HG02642 (cell line): Measurements from ENCODE around the gene TOM1L1.

ENCODE experiments used
- ATAC-seq: cut with Tn5 transposase; IDR thresholded peaks from one replicate; pipeline ENCODE4 v1.9.1; 2021; ENCODE audit warnings: mild to moderate bottlenecking; ENCODE audit not compliant: unreplicated experiment, poor library complexity

Gene TOM1L1

GRCh38 chr17:54941285-54941684, 40.6 kb downstream of the TOM1L1 start:
- ATAC-seq: no peak

GRCh38 chr17:54944796-54945195, 44.1 kb downstream of the TOM1L1 start:
- ATAC-seq: no peak

DNA sequence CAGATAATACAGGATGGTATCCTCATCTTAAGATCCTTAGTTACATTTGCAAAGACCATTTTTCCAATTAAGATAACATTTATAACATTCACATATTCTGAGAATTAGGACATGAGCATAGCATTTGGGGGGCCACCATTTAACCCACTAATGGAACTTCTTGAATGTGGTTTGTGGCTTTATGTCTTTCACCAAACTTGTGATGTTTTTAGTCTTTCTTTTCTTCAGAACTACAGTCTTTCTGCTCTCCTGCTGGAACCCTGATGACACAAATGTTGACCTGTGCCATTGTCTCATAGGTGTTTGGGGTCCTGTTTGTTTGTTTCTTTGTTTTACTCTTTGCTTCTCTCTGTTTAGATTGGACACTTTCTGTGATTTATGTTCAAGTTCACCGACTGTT, 44.6 kb downstream of the TOM1L1 start:
- no peak for ATAC-seq

DNA sequence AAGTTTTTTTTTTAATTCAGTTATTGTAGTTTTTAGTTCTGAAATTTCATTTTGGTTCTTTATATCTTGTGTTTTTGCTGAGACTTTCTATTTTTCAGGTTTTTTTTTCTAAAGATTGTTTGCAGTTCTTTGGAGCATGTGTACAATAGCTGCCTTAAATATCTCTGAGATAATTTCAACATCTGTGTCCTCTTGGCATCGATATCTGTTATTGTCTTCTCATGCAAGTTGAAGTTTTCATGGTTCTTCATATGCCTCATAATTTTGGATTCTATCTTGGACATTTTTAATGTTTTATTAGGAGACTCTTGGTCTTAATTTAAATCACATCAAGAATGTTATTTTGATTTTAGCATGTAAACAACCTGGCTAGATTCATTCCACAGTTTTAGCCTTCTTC, 45.0 kb downstream of the TOM1L1 start:
- ATAC-seq: no peak

GRCh38 chr17:54947396-54947795, 46.7 kb downstream of the TOM1L1 start:
- ATAC-seq: no peak

DNA sequence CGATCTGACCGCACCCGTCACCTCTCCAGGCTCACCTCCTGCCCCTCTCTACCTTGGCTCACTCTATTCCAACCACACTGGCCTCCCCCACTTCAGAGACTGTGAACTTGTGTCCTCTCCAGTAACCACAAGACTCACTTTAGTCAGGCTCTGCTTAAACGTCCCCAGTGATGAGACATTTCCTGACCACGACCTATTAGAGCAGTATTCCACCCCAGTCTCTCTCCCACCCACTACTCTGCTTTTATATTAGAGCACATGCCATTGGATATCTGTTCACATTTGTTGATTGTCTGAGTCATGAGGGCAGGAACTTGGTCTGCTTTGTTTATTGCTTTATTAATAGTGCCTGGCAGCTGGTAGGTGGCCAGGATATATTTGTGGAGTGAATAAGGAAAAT, 47.7 kb downstream of the TOM1L1 start:
- no peak for ATAC-seq

DNA sequence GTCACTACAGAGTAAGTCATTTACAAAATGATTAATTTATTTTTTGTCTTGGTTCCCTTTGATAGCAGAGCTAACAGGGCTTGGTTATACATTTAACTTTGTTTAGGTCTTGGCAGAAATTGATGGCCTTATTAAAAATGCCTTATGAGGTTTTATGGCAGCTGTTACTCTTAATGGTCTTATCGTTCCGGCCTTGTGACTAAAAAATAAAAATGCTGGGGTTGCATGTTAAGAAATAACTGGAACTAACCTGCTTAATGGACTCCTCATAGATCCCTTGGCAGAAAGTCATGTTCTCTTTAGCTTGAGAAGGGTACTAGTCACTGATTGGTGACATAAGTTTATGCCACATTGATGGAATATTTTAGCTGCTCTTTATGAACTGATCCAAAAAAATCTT, 49.5 kb downstream of the TOM1L1 start:
- ATAC-seq: no peak

DNA sequence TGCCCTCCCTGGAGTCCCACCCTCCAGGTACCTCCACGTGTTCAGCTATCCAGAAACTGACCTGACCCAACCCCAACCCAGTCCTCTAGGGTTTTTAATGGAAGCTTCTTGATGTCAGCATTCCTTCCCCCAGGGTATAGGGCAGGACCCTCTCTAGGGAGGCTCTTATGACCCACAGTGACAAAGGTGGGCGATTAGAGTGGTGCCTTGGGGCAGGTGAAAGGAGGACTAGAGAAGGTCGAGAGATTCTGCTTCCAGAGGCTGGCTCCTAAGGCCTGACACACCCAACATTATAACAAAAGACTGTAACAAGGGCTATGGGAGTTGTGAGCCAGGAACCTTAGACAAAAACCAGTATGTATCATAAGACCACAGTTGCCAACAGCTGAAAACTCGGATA, 50.6 kb downstream of the TOM1L1 start:
- ATAC-seq: no peak

- ATAC-seq: no peak
Measured at GRCh38 chr17:54956791-54957190, 56.1 kb downstream of the TOM1L1 start.

DNA sequence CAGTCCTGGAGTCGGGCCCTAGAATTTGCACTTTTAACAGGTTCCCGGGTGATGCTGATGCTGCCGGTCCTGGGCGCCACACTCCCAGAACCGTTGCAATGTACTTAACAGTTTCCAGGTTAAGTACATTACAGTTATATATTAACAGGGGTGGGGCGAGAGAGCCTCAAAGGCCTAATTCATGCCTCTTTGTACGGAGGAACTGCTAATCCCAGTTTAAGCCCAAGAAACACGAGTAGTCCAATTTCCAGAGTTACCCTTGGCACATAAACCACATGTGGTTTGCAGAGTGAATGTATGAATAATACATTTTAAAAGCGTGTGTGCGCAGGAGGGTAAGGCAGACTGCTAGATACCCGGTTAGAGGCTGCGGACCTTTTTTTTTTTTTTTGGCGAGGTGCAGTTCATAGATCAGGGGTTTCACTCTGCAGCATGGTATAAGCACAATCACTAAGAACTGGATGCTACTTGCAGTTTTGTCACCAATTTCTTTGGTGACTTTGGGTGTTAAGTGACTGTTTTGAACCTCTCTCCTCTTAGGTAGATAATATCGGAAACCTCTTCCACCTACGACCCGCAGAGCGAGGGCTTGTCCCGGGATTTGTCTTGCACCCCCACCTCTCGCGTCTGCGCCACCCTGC, 67.1 kb downstream of the TOM1L1 start:
- peak; percentile 20 for ATAC-seq

- ATAC-seq: peak; percentile 94
Measured at GRCh38 chr17:54968262-54968987, 67.8 kb downstream of the TOM1L1 start, which contains the start of the genes COX11 and STXBP4. Gene COX11, minus strand, starts transcription at chr17:54968654. Its CDS starts 8 bp downstream, at chr17:54968646. Gene STXBP4, plus strand, starts transcription at chr17:54968765. Its CDS starts 17,455 bp downstream, at chr17:54986220.

DNA sequence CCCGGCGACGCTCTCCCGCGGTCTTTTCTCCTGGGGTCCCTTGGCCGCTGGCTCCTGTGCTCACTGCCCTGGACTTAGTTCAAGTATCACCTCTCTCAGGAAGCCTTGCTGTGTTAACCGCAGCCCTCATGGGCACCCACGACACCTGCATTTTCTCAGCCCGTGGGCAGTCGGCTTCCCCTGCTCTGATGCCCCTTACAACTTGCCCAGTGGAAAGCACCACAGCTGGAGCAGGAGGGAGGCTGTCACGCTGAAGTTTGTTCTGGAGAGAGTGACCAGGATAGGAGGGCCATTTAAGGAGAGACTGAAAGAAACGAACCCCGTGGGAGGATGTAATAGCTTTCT, 68.3 kb downstream of the TOM1L1 start:
- peak; percentile 38 for ATAC-seq

GRCh38 chr17:54969658-54970572, 69.3 kb downstream of the TOM1L1 start:
- no peak for ATAC-seq

GRCh38 chr17:54971147-54971546, 70.5 kb downstream of the TOM1L1 start:
- no peak for ATAC-seq

DNA sequence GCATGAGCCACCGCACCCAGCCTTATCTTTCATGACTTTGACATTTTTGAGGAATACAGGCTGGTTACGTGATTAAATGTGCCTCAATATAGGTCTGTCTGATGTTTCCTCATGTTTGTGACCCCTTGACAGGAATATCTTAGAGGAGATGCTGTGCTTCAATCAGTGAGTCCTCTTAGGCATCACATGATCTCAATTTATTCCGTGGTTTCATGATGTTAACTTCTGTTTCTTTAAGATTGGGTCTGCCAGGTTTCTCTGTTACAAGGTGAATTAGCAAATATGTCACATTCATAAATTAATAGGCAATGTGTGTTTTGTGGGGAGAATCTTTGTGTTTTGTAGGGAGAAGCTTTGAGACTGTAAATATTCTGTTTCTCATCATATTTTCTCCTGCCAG, 71.2 kb downstream of the TOM1L1 start:
- no peak for ATAC-seq

DNA sequence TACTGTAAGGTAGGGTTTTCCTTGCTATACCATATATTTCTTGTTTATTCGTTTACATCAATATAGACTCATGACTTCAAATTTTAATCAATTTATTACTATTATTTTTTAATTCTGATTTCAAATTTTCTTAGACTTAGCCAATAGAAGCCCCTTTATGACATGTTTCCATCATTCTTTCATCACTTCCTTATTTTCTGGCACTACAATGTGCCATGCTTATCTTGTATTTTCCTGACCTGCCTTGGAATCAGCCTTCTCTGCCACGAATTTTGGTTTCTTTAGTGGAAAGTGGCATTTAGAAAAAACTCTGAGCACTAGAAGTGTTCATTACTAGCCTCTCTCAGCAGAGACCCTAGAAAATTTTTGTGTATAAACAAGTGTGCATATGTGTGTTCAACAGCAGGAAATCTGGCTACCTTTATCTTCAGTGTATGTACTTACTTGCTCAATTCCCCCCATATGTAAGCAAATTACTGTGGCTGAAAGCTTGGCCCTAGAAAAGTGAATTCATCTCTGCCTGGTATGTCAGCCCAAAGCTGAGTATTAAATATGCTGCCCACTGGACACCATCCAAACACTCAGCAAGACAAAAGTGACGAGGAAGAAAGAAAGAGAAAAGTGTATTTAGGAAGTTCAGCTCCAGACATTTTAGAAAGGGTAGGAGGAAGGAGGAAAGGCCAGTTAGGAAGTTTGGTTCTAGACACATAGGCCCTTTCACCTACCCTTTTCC, 71.9 kb downstream of the TOM1L1 start:
- no peak for ATAC-seq

GRCh38 chr17:54974759-54975158, 74.1 kb downstream of the TOM1L1 start:
- no peak for ATAC-seq

GRCh38 chr17:54976316-54976715, 75.7 kb downstream of the TOM1L1 start:
- no peak for ATAC-seq

- ATAC-seq: no peak
Measured at GRCh38 chr17:54977744-54978143, 77.1 kb downstream of the TOM1L1 start.

DNA sequence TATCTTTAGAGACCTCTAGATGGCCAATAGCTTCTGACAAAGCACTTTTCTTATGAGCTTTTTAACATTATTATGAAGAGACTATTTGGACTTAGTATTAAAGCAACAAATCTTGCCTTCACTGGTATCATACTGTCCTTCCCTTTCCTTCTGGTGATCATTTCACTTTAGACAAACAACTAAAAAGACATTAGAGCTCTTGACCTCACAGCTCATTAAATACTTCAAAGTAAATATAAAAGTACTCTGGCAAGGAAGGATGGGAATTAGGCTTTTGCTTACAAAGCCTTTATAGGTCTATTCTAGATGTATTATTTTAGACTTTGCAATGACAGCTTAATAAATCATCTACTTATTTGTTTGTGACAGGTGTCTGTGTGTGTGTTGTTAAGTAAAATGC, 79.0 kb downstream of the TOM1L1 start:
- ATAC-seq: no peak
